Measurements from ENCODE around the gene CLTRN. TPM values are rescaled to one million over a fixed set of nuclear protein-coding genes. Genes with fewer than 3 reads are reported as not detected.
A peak's percentile ranks its signal among the peaks of the same experiment; 100 is the strongest.

CLTRN gene
- polyA plus RNA-seq, 1 of the 3 experiments (the other 2 are of a cell fraction) = 0.16 TPM

DNA sequence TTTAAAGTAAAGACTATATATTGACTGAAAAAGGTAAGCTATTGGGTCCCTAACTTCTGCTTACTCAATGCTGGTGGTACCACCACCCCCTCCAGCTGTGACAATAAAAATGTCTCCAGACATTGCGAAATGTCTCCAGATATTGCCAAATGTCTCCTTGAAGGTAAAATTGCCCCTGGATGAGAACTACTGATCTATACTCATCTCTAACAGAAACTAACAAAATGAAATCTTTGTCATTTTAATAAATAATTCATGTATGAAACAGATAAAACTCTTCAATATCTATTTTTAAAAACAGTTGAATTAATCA, 20.1 kb downstream of the CLTRN start:
- POLR2A ChIA-PET = no interaction called here
- WGBS (ENCODE audit: low lambda C conversion rate) = 67% methylated on average over 1 of the region's 1 CpG
- DNase-seq = no peak
- no peaks in the 10 kb centered on the region for H3K9me3 ChIP-seq
- no peaks in the 10 kb centered on the region for H3K79me2 ChIP-seq (ENCODE audit: insufficient read depth)
- CTCF ChIA-PET = interaction anchor here (1.0 kb wide), 1 partner anchor 79 kb away, joined by 3 read pairs; no protein-coding TSS in a partner anchor
- H3K9ac ChIP-seq = no peak overlapping the region
- no peaks in the 10 kb centered on the region for H3K36me3 ChIP-seq (replicated peaks in 1 of 2; ENCODE audit: control insufficient read depth in 1 of 2, insufficient read depth in 2 of 2, low read length in 1 of 2)
- H3K4me3 ChIP-seq (ENCODE audit: low read depth in 2 of 2, low read length in 1 of 2) = no peak overlapping the region
- no peaks in the 10 kb centered on the region for H3K4me1 ChIP-seq (ENCODE audit: control insufficient read depth in 1 of 2, insufficient read depth in 2 of 2, low read depth in 1 of 2, low read length in 1 of 2)
- no peaks in the 10 kb centered on the region for H3K9me2 ChIP-seq
- H3K27me3 ChIP-seq (ENCODE audit: insufficient read depth) = peaks cover 18% of the 10 kb centered on the region
- H3K4me2 ChIP-seq = no peak overlapping the region
- TF ChIP-seq RXRA (IDR thresholded peaks at IDR 0.05; ENCODE audit: borderline replicate concordance, low read depth) (no peak), SMC3 (IDR thresholded peaks at IDR 0.05; ENCODE audit: low read depth, low read length) (no peak), MEF2A (IDR thresholded peaks at IDR 0.05; ENCODE audit: borderline replicate concordance, low read depth) (no peak), CTCF (IDR thresholded peaks at IDR 0.05) (no peak), YY1 (IDR thresholded peaks at IDR 0.05; ENCODE audit: low read depth) (no peak), GABPA (IDR thresholded peaks at IDR 0.05; ENCODE audit: low read depth) (no peak), TCF12 (IDR thresholded peaks at IDR 0.05) (no peak)
- TF ChIP-seq, protein P1, sequence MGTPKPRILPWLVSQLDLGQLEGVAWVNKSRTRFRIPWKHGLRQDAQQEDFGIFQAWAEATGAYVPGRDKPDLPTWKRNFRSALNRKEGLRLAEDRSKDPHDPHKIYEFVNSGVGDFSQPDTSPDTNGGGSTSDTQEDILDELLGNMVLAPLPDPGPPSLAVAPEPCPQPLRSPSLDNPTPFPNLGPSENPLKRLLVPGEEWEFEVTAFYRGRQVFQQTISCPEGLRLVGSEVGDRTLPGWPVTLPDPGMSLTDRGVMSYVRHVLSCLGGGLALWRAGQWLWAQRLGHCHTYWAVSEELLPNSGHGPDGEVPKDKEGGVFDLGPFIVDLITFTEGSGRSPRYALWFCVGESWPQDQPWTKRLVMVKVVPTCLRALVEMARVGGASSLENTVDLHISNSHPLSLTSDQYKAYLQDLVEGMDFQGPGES (IDR thresholded peaks at IDR 0.05; ENCODE audit: low read depth, low read length) = no peak
- H3F3A ChIP-seq (replicated peaks; ENCODE audit: insufficient read depth) = no peaks in the 10 kb centered on the region
- H2AFZ ChIP-seq (ENCODE audit: low read depth) = no peak overlapping the region
- no peaks in the 10 kb centered on the region for H4K20me1 ChIP-seq (ENCODE audit: insufficient read depth)
- H3K27ac ChIP-seq (ENCODE audit: low read depth in 2 of 2, low read length in 1 of 2) = no peak overlapping the region

DNA sequence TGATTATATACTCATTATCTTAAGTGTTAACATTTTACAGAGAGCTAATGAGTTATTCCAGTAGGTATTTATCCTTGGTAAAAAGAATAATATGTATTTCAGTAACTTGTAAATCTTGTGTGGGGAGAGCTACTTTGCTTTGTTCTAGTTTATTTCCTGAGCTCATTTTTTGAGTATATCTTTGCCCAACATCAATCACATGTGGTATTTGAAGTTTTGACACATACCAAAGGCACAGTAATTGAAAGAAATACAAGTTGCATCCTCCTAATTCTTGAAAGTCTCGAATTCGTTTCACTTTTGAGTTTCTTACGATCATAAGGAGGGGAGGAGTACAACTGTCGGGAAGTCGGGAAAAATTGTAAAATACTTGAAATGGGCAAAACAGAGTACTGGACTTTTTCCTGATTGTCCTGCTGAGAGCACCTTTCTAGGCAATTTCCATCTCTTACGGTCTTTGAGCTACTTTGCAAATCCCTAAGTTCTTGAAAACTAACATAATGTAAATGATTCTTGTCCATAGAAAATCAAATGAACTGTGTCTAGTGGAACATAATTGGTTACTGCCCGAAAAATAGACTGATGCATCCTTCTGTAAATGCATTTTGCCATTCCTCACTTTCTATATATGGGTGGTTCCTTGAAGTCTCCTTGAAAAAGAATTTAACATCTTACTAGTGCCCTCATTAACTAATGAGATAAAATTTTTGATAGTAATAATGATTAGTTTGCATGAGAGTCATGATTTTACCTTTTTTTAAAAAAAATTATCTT, 20.6 kb downstream of the CLTRN start:
- no peak for TF ChIP-seq TEAD4 (IDR thresholded peaks at IDR 0.05; ENCODE audit: borderline replicate concordance, insufficient read depth)
- TF ChIP-seq FOSL2 (IDR thresholded peaks at IDR 0.05; ENCODE audit: borderline replicate concordance, low read depth) = no peak
- no peak for TF ChIP-seq JUND (IDR thresholded peaks at IDR 0.05)
- no peak for TF ChIP-seq RAD21 (IDR thresholded peaks at IDR 0.05; ENCODE audit: low read length)
- TF ChIP-seq EZH2phosphoT487 (IDR thresholded peaks at IDR 0.05; ENCODE audit: borderline replicate concordance, low read depth) = 0 out of 2 replicates have a peak, but pooled peaks have one; percentile 20
- no peak for TF ChIP-seq NFIC (IDR thresholded peaks at IDR 0.05; ENCODE audit: borderline replicate concordance)
- TF ChIP-seq FOXJ3 (CRISPR knock-in tag; IDR thresholded peaks at IDR 0.05) = no peak
- H3K36me3 ChIP-seq (replicated peaks in 1 of 2; ENCODE audit: control insufficient read depth in 1 of 2, insufficient read depth in 2 of 2, low read length in 1 of 2) = no peaks in the 10 kb centered on the region
- H3K9me2 ChIP-seq = no peaks in the 10 kb centered on the region
- H4K20me1 ChIP-seq (ENCODE audit: insufficient read depth) = no peaks in the 10 kb centered on the region
- H3F3A ChIP-seq (replicated peaks; ENCODE audit: insufficient read depth) = no peaks in the 10 kb centered on the region
- H3K27ac ChIP-seq (ENCODE audit: low read depth in 2 of 2, low read length in 1 of 2) = no peak overlapping the region
- H2AFZ ChIP-seq (ENCODE audit: low read depth) = no peak overlapping the region
- H3K4me2 ChIP-seq = no peak overlapping the region
- no peak for DNase-seq
- no peaks in the 10 kb centered on the region for H3K79me2 ChIP-seq (ENCODE audit: insufficient read depth)
- H3K4me3 ChIP-seq (ENCODE audit: low read depth in 2 of 2, low read length in 1 of 2) = no peak overlapping the region
- no peaks in the 10 kb centered on the region for H3K4me1 ChIP-seq (ENCODE audit: control insufficient read depth in 1 of 2, insufficient read depth in 2 of 2, low read depth in 1 of 2, low read length in 1 of 2)
- H3K9me3 ChIP-seq = no peaks in the 10 kb centered on the region
- peaks cover 18% of the 10 kb centered on the region for H3K27me3 ChIP-seq (ENCODE audit: insufficient read depth)
- WGBS (ENCODE audit: low lambda C conversion rate) = 44% methylated on average over 7 of the region's 7 CpGs
- ChIA-PET CTCF (no interaction called here), POLR2A (no interaction called here)
- H3K9ac ChIP-seq = no peak overlapping the region
